ENCODE results near the gene HMG20B. TPM values are rescaled to one million over a fixed set of nuclear protein-coding genes. Genes with fewer than 3 reads are reported as not detected.

HMG20B gene
- polyA plus RNA-seq: 27.9 to 38.3 TPM (median 27.9 TPM) in 3 replicates
- polyA plus RNA-seq (2011; ENCODE audit: low read depth): 87.5 TPM
- polyA plus RNA-seq (2011; cell fraction: cytosol; rRNA removed): 15.2 and 37.3 TPM in 2 replicates
- 39.3 and 57.3 TPM in 2 replicates for polyA plus RNA-seq (2011; cell fraction: nucleus; rRNA removed)
- polyA plus RNA-seq (2012; ENCODE audit: low replicate concordance): 30.6 and 44.6 TPM in 2 replicates
- polyA minus RNA-seq: 6.5 to 17.1 TPM (median 7.6 TPM) in 3 replicates
- 54.1 TPM for polyA minus RNA-seq (2011; cell fraction: cytosol; rRNA and poly(A)+ RNA removed)
- 14.0 and 17.2 TPM in 2 replicates for polyA minus RNA-seq (2011; cell fraction: nucleus; rRNA and poly(A)+ RNA removed)

DNA sequence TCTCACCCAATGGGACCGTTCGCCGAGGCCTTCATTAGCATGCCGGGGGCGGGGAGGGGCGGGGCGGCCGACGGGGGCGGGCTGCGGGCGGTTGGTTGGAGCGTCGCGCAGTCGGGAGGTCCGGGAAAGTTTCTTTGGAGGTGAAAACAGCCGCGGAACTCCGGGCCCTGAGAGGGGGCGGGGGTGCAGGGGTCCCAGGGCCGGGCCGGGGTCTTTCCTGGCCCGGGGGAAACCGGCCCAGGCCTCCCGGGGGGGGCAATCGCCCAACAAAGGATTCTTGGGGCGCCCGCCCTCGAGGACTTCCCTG, at the start of gene HMG20B:
HMG20B (plus strand) TSS at position 90 of the 307 bp plus-strand sequence. CDS start 366 bp downstream, outside the sequence.
- dilution Hi-C loops (cut with MboI; ENCODE audit: extremely low pct_ligation_motif_present, low sequenced_read_pairs): no loop called here
- Histone ChIP-seq H3K4me3 (ENCODE audit: control insufficient read depth in 2 of 3, extremely low read depth in 1 of 3, insufficient read depth in 2 of 3, low read depth in 1 of 3, low read length in 3 of 3) (peak within 1 kb of the TSS; percentile 79 to 97 (median 90)), H3K79me2 (ENCODE audit: control insufficient read depth, insufficient read depth, low read length) (no peaks in the 10 kb centered on the region), H3K9me1 (ENCODE audit: control insufficient read depth, extremely low read depth, insufficient read depth, low read length) (no peaks in the 10 kb centered on the region), H3K9me3 (ENCODE audit: control insufficient read depth, low read depth, low read length) (no peaks in the 10 kb centered on the region), H2AFZ (ENCODE audit: control insufficient read depth, low read length) (peak within 1 kb of the TSS; percentile 88), H3K36me3 (ENCODE audit: control insufficient read depth in 2 of 2, extremely low read depth in 1 of 2, insufficient read depth in 2 of 2, low read length in 2 of 2) (peaks cover 2 to 3% of the 10 kb centered on the region in 2 experiments), H3K27me3 (ENCODE audit: control insufficient read depth, extremely low read depth, insufficient read depth, low read length) (no peaks in the 10 kb centered on the region), H3K9ac (ENCODE audit: control insufficient read depth, extremely low read depth, insufficient read depth, low read length) (peak within 1 kb of the TSS; percentile 87), H3K27ac (ENCODE audit: control insufficient read depth, insufficient read depth, low read length) (peak within 1 kb of the TSS; percentile 63), H4K20me1 (ENCODE audit: control insufficient read depth, extremely low read depth, insufficient read depth, low read length) (no peaks in the 10 kb centered on the region), H3K4me2 (ENCODE audit: control insufficient read depth, extremely low read depth, insufficient read depth, low read depth, low read length) (peak within 1 kb of the TSS; percentile 83), H3K4me1 (ENCODE audit: control insufficient read depth, extremely low read depth, insufficient read depth, low read length) (peaks cover 22% of the 10 kb centered on the region)
- no peak for DNase-seq (ENCODE audit: low read depth, low spot score)
- no peak for FAIRE-seq
- no peak for TF ChIP-seq EZH2 (IDR thresholded peaks at IDR 0.05; ENCODE audit: low read length)
- TF ChIP-seq, protein P1, sequence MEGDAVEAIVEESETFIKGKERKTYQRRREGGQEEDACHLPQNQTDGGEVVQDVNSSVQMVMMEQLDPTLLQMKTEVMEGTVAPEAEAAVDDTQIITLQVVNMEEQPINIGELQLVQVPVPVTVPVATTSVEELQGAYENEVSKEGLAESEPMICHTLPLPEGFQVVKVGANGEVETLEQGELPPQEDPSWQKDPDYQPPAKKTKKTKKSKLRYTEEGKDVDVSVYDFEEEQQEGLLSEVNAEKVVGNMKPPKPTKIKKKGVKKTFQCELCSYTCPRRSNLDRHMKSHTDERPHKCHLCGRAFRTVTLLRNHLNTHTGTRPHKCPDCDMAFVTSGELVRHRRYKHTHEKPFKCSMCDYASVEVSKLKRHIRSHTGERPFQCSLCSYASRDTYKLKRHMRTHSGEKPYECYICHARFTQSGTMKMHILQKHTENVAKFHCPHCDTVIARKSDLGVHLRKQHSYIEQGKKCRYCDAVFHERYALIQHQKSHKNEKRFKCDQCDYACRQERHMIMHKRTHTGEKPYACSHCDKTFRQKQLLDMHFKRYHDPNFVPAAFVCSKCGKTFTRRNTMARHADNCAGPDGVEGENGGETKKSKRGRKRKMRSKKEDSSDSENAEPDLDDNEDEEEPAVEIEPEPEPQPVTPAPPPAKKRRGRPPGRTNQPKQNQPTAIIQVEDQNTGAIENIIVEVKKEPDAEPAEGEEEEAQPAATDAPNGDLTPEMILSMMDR (optimal IDR thresholded peaks at IDR 0.05 in 1 of 3, IDR thresholded peaks at IDR 0.05 in 1 of 3, conservative IDR thresholded peaks at IDR 0.05 in 1 of 3; ENCODE audit: extremely low read depth in 1 of 3, insufficient read depth in 2 of 3, low read length in 3 of 3): no peak

- H3K4me1 ChIP-seq (ENCODE audit: control insufficient read depth, extremely low read depth, insufficient read depth, low read length): peaks cover 16% of the 10 kb centered on the region
- no peaks in the 10 kb centered on the region for H3K9me3 ChIP-seq (ENCODE audit: control insufficient read depth, low read depth, low read length)
- H3K4me3 ChIP-seq (ENCODE audit: control insufficient read depth in 2 of 3, extremely low read depth in 1 of 3, insufficient read depth in 2 of 3, low read depth in 1 of 3, low read length in 3 of 3): no peak overlapping the region
- no peak overlapping the region for H3K9ac ChIP-seq (ENCODE audit: control insufficient read depth, extremely low read depth, insufficient read depth, low read length)
- no peak overlapping the region for H3K4me2 ChIP-seq (ENCODE audit: control insufficient read depth, extremely low read depth, insufficient read depth, low read depth, low read length)
- TF ChIP-seq, protein P1 (optimal IDR thresholded peaks at IDR 0.05 in 1 of 3, IDR thresholded peaks at IDR 0.05 in 1 of 3, conservative IDR thresholded peaks at IDR 0.05 in 1 of 3; ENCODE audit: extremely low read depth in 1 of 3, insufficient read depth in 2 of 3, low read length in 3 of 3): no peak
- no peak for TF ChIP-seq EZH2 (IDR thresholded peaks at IDR 0.05; ENCODE audit: low read length)
- dilution Hi-C loops (cut with MboI; ENCODE audit: extremely low pct_ligation_motif_present, low sequenced_read_pairs): no loop called here
- DNase-seq (ENCODE audit: low read depth, low spot score) (no peak), FAIRE-seq (no peak)
- no peaks in the 10 kb centered on the region for H3K27me3 ChIP-seq (ENCODE audit: control insufficient read depth, extremely low read depth, insufficient read depth, low read length)
- peaks cover 41% of the 10 kb centered on the region for H3K79me2 ChIP-seq (ENCODE audit: control insufficient read depth, insufficient read depth, low read length)
- no peak overlapping the region for H3K27ac ChIP-seq (ENCODE audit: control insufficient read depth, insufficient read depth, low read length)
- H2AFZ ChIP-seq (ENCODE audit: control insufficient read depth, low read length): no peak overlapping the region
- peaks cover 40% of the 10 kb centered on the region for H4K20me1 ChIP-seq (ENCODE audit: control insufficient read depth, extremely low read depth, insufficient read depth, low read length)
- H3K36me3 ChIP-seq (ENCODE audit: control insufficient read depth in 2 of 2, extremely low read depth in 1 of 2, insufficient read depth in 2 of 2, low read length in 2 of 2): peaks cover 21 to 25% of the 10 kb centered on the region in 2 experiments
- peaks cover 2% of the 10 kb centered on the region for H3K9me1 ChIP-seq (ENCODE audit: control insufficient read depth, extremely low read depth, insufficient read depth, low read length)
Observed at GRCh38 chr19:3523361-3524077, 49.2 kb upstream of the HMG20B start.

Measured in keratinocyte (primary cell).